Liver (tissue), 3 donors: ENCODE results near the gene TRIP12.
"Not testable (repeated sequence)": the region's sequence is repeated elsewhere in the genome, so short reads cannot be mapped to it uniquely, and the experiment has no call there.

Experiments used
- FOXA2 ChIP-seq: IDR thresholded peaks from 2 replicates; pipeline ENCODE4 v1.6.1; 2016; ENCODE audit warnings: antibody characterized with exemption
- GABPA ChIP-seq, 2 donors: IDR thresholded peaks in 1 of 2; conservative IDR thresholded peaks in 1 of 2; 2 replicates each; pipeline ENCODE4 v1.6.1; 2016; ENCODE audit warnings: antibody characterized with exemption in 2 of 2, mild to moderate bottlenecking in 1 of 2, moderate library complexity in 1 of 2
- HNF4A ChIP-seq, 2 donors: conservative IDR thresholded peaks; 2 replicates each; pipeline ENCODE4 v1.6.1; 2016; ENCODE audit warnings: antibody characterized with exemption in 2 of 2, mild to moderate bottlenecking in 2 of 2
- JUND ChIP-seq, 2 donors: IDR thresholded peaks; 2 replicates each; pipeline ENCODE4 v1.6.1; 2016; ENCODE audit warnings: antibody characterized with exemption in 2 of 2
- RXRA ChIP-seq, 2 donors: IDR thresholded peaks; 2 replicates each; pipeline ENCODE4 v1.6.1; 2017 to 2018; ENCODE audit warnings: antibody characterized with exemption in 2 of 2, mild to moderate bottlenecking in 1 of 2
- YY1 ChIP-seq: IDR thresholded peaks from 2 replicates; pipeline ENCODE4 v1.6.1; 2016; ENCODE audit warnings: antibody characterized with exemption, mild to moderate bottlenecking
- TF ChIP-seq, protein P1 (sequence below): fragments of 150-350 bp; IDR thresholded peaks from 2 replicates; pipeline ENCODE4 v1.5.1; 2017; ENCODE audit warnings: improper control_type of control experiment, low read depth, low read length; ENCODE audit not compliant: missing input control
- TF ChIP-seq, protein P2 (sequence below): IDR thresholded peaks from 2 replicates; pipeline ENCODE4 v1.6.1; 2016; ENCODE audit warnings: antibody characterized with exemption, mild to moderate bottlenecking
- TF ChIP-seq, protein P3 (sequence below): IDR thresholded peaks from 2 replicates; pipeline ENCODE4 v1.6.1; 2016; ENCODE audit warnings: antibody characterized with exemption
- TF ChIP-seq, protein P4 (sequence below): IDR thresholded peaks from 2 replicates; pipeline ENCODE4 v1.6.1; 2016; ENCODE audit warnings: antibody characterized with exemption
- donor health status: healthy.
- donor health status: healthy.

DNA sequence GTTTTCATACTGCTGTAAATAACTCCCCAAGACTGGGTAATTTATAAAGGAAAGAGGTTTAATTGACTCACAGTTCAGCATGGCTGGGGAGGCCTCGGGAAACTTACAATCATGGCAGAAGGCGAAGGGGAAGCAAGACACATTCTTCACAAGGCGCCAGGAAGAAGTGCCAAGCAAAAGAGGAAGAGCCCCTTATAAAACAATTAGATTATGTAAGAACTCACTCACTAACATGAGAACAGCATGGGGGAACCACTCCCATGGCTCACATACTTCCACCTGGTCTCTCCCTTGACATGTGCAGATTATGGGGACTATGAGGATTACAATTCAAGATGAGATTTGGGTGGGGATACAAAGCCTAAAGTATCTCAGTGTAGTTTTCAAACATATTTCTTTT is 198.6 kb downstream of the TRIP12 start:
- TF ChIP-seq, protein P1, sequence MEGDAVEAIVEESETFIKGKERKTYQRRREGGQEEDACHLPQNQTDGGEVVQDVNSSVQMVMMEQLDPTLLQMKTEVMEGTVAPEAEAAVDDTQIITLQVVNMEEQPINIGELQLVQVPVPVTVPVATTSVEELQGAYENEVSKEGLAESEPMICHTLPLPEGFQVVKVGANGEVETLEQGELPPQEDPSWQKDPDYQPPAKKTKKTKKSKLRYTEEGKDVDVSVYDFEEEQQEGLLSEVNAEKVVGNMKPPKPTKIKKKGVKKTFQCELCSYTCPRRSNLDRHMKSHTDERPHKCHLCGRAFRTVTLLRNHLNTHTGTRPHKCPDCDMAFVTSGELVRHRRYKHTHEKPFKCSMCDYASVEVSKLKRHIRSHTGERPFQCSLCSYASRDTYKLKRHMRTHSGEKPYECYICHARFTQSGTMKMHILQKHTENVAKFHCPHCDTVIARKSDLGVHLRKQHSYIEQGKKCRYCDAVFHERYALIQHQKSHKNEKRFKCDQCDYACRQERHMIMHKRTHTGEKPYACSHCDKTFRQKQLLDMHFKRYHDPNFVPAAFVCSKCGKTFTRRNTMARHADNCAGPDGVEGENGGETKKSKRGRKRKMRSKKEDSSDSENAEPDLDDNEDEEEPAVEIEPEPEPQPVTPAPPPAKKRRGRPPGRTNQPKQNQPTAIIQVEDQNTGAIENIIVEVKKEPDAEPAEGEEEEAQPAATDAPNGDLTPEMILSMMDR: not testable (repeated sequence)
- not testable (repeated sequence) for TF ChIP-seq YY1; GABPA (IDR thresholded peaks at IDR 0.05 in 1 of 2, conservative IDR thresholded peaks at IDR 0.05 in 1 of 2); RXRA (IDR thresholded peaks at IDR 0.05); HNF4A (conservative IDR thresholded peaks at IDR 0.05); FOXA2; JUND (IDR thresholded peaks at IDR 0.05)
- TF ChIP-seq, protein P2, sequence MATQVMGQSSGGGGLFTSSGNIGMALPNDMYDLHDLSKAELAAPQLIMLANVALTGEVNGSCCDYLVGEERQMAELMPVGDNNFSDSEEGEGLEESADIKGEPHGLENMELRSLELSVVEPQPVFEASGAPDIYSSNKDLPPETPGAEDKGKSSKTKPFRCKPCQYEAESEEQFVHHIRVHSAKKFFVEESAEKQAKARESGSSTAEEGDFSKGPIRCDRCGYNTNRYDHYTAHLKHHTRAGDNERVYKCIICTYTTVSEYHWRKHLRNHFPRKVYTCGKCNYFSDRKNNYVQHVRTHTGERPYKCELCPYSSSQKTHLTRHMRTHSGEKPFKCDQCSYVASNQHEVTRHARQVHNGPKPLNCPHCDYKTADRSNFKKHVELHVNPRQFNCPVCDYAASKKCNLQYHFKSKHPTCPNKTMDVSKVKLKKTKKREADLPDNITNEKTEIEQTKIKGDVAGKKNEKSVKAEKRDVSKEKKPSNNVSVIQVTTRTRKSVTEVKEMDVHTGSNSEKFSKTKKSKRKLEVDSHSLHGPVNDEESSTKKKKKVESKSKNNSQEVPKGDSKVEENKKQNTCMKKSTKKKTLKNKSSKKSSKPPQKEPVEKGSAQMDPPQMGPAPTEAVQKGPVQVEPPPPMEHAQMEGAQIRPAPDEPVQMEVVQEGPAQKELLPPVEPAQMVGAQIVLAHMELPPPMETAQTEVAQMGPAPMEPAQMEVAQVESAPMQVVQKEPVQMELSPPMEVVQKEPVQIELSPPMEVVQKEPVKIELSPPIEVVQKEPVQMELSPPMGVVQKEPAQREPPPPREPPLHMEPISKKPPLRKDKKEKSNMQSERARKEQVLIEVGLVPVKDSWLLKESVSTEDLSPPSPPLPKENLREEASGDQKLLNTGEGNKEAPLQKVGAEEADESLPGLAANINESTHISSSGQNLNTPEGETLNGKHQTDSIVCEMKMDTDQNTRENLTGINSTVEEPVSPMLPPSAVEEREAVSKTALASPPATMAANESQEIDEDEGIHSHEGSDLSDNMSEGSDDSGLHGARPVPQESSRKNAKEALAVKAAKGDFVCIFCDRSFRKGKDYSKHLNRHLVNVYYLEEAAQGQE: not testable (repeated sequence)
- TF ChIP-seq, protein P3, sequence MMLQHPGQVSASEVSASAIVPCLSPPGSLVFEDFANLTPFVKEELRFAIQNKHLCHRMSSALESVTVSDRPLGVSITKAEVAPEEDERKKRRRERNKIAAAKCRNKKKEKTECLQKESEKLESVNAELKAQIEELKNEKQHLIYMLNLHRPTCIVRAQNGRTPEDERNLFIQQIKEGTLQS: not testable (repeated sequence)
- TF ChIP-seq, protein P4, sequence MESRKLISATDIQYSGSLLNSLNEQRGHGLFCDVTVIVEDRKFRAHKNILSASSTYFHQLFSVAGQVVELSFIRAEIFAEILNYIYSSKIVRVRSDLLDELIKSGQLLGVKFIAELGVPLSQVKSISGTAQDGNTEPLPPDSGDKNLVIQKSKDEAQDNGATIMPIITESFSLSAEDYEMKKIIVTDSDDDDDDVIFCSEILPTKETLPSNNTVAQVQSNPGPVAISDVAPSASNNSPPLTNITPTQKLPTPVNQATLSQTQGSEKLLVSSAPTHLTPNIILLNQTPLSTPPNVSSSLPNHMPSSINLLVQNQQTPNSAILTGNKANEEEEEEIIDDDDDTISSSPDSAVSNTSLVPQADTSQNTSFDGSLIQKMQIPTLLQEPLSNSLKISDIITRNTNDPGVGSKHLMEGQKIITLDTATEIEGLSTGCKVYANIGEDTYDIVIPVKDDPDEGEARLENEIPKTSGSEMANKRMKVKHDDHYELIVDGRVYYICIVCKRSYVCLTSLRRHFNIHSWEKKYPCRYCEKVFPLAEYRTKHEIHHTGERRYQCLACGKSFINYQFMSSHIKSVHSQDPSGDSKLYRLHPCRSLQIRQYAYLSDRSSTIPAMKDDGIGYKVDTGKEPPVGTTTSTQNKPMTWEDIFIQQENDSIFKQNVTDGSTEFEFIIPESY: not testable (repeated sequence)
